ENCODE results near the gene DLX5.

Gene DLX5

GRCh38 chr7:96997512-96998032, 27.1 kb downstream of the DLX5 start:
- Histone ChIP-seq H3K4me3 (ENCODE audit: low read depth, low read length) (no peak overlapping the region), H3K27me3 (replicated peaks) (peaks cover 92% of the 10 kb centered on the region), H3K36me3 (replicated peaks) (no peaks in the 10 kb centered on the region), H3K27ac (no peak overlapping the region)
- TF ChIP-seq, protein P1, sequence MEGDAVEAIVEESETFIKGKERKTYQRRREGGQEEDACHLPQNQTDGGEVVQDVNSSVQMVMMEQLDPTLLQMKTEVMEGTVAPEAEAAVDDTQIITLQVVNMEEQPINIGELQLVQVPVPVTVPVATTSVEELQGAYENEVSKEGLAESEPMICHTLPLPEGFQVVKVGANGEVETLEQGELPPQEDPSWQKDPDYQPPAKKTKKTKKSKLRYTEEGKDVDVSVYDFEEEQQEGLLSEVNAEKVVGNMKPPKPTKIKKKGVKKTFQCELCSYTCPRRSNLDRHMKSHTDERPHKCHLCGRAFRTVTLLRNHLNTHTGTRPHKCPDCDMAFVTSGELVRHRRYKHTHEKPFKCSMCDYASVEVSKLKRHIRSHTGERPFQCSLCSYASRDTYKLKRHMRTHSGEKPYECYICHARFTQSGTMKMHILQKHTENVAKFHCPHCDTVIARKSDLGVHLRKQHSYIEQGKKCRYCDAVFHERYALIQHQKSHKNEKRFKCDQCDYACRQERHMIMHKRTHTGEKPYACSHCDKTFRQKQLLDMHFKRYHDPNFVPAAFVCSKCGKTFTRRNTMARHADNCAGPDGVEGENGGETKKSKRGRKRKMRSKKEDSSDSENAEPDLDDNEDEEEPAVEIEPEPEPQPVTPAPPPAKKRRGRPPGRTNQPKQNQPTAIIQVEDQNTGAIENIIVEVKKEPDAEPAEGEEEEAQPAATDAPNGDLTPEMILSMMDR (IDR thresholded peaks at IDR 0.05; ENCODE audit: low read depth, low read length, missing control alignments), result no peak
- in situ Hi-C loops (cut with HindIII; ENCODE audit: low pct_ligation_motif_present, low sequenced_read_pairs), result no loop called here
- no peak for DNase-seq

- Histone ChIP-seq H3K36me3 (replicated peaks) (no peaks in the 10 kb centered on the region), H3K27me3 (replicated peaks) (peaks cover 92% of the 10 kb centered on the region), H3K27ac (no peak overlapping the region), H3K4me3 (ENCODE audit: low read depth, low read length) (no peak overlapping the region)
- DNase-seq, result no peak
- TF ChIP-seq, protein P1 (IDR thresholded peaks at IDR 0.05; ENCODE audit: low read depth, low read length, missing control alignments), result no peak
- in situ Hi-C loops (cut with HindIII; ENCODE audit: low pct_ligation_motif_present, low sequenced_read_pairs), result no loop called here
Measured at GRCh38 chr7:96996958-96997511, 27.6 kb downstream of the DLX5 start.

DNA sequence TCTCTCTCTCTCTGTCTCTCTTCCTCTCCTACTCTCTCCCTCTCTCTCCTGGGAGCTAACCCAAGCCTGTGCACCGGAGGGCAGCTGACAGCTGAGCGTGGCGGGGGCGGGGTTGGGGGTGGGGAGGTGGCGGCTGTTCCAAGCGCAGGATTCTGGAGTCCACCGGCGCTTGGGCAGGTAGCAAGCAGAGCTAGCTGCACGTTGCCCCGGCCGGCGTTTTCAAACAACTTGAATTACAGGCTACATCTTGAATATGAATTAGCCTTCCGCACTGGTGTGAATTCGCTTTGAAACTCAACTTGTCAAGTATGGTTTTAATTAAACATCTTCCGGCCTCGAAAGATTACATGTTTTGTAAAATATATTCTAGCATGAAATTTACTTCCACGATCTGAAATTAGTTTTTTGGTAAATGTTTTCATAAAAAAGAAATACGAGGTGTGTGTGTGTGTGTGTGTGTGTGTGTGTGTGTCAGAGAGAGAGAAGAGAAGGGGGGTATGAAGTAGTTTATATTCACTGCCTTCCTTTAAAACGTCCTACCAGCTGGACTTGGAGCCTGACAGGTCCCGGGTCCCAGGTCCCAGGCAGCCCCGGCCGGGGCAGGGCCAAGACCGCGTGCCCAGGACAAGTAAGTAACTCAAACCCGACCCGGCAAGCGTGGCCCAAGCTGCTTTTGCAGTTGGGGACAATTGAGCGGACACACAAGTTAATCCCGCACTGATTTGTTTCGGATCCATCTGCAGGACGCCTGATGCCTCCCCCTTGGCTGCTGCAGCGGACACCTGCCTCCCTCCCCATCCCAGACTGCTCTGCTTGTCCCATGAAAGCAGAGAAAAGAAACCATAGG, 28.3 kb downstream of the DLX5 start:
- in situ Hi-C loops (cut with HindIII; ENCODE audit: low pct_ligation_motif_present, low sequenced_read_pairs), result no loop called here

DNA sequence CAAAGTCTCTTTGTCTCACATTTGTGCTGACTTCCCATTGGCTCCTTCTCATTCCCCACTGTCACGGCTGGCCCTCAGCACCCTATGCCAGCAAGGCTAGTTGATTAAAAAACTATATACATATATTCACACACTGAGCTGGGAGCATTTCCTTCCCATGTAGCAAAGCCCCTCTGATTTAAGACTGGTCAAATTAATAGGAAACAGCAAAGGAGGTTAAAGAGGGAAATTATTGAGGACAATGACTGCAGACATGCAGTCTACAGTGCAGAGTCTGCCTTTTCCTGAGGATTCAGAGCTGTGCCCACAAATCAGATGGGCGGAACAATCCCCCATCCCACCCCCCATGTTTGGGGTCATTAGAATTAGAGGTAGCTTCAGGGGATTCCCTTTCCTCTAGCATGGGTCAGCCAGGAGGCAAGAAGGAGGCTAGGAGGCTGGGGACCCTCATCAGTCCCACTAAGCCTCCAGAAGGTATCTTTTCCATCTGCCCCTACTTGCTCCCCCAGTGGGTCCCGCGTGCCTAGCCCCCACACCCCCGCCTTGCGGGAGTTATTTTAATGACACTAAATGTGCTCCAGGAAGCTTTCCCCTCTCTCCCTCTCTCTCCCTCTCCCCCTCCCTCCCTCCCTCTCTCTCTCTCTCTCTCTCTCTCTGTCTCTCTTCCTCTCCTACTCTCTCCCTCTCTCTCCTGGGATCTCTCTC, 29.1 kb downstream of the DLX5 start:
- TF ChIP-seq, protein P1 (IDR thresholded peaks at IDR 0.05; ENCODE audit: low read depth, low read length, missing control alignments), result no peak
- no peaks in the 10 kb centered on the region for H3K36me3 ChIP-seq (replicated peaks)
- no peak overlapping the region for H3K4me3 ChIP-seq (ENCODE audit: low read depth, low read length)
- DNase-seq, result no peak
- H3K27ac ChIP-seq, result no peak overlapping the region
- H3K27me3 ChIP-seq (replicated peaks), result peaks cover 89% of the 10 kb centered on the region
- in situ Hi-C loops (cut with HindIII; ENCODE audit: low pct_ligation_motif_present, low sequenced_read_pairs), result no loop called here

More for the DNA sequence above, 28.3 kb downstream of the DLX5 start:
- no peaks in the 10 kb centered on the region for H3K36me3 ChIP-seq (replicated peaks)
- TF ChIP-seq, protein P1 (IDR thresholded peaks at IDR 0.05; ENCODE audit: low read depth, low read length, missing control alignments), result no peak
- H3K27me3 ChIP-seq (replicated peaks), result peaks cover 90% of the 10 kb centered on the region
- no peak overlapping the region for H3K4me3 ChIP-seq (ENCODE audit: low read depth, low read length)
- H3K27ac ChIP-seq, result no peak overlapping the region
- no peak for DNase-seq

GRCh38 chr7:96993980-96994379, 30.7 kb downstream of the DLX5 start:
- in situ Hi-C loops (cut with HindIII; ENCODE audit: low pct_ligation_motif_present, low sequenced_read_pairs), result no loop called here
- H3K27ac ChIP-seq, result no peak overlapping the region

More at GRCh38 chr7:96993980-96994379, 30.7 kb downstream of the DLX5 start:
- Histone ChIP-seq H3K4me3 (ENCODE audit: low read depth, low read length) (no peak overlapping the region), H3K27me3 (replicated peaks) (peaks cover 91% of the 10 kb centered on the region), H3K36me3 (replicated peaks) (no peaks in the 10 kb centered on the region)
- TF ChIP-seq, protein P1 (IDR thresholded peaks at IDR 0.05; ENCODE audit: low read depth, low read length, missing control alignments), result no peak
- DNase-seq, result no peak
